ENCODE results near the gene SHH.

SHH gene

DNA sequence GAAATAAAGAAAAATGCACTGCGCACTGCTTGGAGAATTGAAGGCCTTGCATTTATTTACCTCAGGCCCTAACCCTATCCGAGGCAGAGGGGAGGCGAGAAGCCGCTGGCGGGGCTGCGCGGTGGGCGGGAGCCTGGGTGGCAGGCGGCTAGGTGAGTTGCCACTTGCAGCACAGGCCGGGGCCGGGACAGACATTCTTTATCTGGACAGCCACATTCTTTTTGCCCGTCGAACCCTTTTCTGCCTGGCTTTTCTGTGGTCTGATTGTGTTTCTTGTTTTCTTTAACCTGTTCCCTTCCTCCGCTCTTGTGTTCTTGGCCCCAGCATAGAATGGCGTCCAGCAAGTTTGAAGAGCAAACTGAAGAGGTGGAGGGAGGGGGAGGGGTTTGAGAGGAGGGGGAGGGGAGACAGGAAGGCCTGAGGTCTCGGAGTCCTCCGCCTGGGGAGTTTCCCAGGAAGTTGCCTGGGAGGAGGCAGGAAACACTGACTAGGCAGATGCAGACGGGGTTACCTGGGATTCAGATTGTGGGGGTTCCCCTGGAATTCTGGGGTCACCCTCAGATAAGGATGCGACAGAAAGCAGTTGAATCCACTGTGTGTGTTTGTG, 5.1 kb downstream of the SHH start:
- DNase-seq (ENCODE audit: low read depth in 3 of 3, low spot score in 1 of 3), result no peak

DNA sequence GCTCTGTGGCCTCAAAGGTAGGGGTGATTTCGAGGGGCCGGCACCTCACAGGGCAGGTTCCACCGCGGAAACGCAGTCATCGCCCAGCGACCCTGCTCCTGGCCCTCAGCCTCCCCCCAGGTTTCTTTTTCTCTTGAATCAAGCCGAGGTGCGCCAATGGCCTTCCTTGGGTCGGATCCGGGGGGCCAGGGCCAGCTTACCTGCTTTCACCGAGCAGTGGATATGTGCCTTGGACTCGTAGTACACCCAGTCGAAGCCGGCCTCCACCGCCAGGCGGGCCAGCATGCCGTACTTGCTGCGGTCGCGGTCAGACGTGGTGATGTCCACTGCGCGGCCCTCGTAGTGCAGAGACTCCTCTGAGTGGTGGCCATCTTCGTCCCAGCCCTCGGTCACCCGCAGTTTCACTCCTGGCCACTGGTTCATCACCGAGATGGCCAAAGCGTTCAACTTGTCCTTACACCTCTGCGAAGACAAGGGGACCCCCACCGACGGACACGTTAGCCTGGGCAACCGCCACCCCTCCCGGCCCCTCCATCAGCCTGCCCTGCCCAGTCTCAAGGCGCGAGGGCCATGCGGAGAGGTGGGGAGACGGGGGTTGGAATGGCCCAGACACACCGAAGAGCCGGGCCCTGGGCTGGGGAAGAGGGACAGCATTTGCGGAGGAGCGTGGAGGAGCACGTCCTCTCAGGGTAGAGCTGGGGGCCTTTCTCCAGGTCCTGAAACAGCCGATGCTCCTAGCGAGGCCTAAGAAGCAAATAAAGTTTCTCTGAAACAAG, 6.0 kb downstream of the SHH start:
- no peak for DNase-seq (ENCODE audit: low read depth in 3 of 3, low spot score in 1 of 3)

DNA sequence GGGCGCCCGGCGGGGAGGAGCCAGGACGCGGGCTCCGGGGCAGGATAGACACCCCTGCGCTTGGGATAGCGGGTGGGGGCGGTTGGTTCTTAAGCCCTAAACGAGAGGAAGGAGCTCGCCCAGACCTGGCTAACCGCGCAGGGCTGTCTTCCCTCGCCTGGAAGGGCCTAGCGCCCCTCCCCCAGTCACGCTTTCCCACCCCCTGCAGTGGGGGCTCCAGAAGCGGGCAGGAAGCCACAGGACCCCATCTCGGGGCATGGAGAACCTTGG, 6.5 kb downstream of the SHH start:
- no peak for DNase-seq (ENCODE audit: low read depth in 3 of 3, low spot score in 1 of 3)

DNA sequence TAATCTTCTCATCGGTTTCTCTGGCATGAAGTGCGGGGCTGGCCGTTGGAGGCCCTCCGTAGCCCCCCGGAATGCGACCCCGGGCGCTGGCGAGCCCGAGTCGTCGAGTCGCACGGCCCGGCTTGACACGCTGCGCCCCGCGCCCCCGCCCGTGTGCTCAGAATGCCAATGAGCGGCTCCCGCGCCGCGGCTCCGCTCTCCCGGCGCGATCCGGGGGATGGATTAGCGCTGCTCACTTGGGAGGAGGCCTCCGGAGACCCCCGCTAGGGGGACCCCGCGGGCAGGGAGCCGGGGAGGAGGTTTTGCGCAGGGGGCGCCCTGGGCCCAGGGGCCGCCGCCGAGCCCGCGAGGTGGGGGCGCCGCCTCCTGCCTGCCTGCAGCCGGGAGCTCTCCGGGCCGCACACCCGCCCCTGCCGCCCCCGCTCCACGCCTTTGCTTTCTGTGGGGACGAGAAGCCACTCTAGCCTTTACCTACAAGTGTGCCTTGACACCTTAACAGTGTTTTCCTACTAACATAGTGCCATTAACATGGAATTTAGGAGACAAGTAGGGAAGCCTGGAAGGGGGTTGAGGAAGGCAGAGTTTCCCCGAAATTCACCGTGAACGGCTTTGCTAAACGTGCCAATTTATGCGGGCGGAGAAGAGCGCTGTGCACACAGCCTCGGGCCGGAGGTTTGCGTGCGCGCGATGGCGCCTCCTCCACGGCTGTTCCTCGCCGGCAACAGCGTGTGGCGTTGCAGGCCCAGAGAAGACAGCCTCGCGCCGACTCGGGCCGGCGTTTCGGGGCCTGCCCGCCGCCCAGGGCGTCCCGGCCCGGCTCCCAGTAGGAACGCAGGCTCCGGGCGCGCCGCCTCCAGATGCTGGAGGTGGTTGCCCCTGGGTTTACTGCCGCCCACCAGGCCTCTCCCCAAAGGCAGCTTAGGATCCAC, 7.1 kb downstream of the SHH start:
- peak in 1 of 3 donors; percentile 52 for DNase-seq (ENCODE audit: low read depth in 3 of 3, low spot score in 1 of 3)

DNA sequence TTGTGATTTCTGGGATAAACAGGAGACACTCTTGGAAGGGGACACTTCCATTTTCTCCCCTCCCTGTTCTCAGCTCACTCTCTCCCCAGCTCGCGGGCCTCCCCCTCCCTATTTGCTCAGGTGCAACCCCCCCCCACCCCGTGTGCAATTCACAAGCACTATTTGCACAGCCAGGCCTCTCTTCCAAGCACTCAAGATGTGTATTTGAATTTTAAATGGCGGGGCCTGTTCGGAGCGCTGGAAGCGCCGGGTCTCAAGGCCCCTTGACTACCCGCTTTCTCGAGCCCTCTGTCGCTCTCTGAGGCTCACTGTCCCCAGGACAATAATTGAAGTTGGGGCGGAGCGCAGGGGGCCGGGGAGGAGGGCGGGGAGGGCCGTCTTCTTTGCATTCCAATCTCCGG, 7.8 kb downstream of the SHH start:
- no peak for DNase-seq (ENCODE audit: low read depth in 3 of 3, low spot score in 1 of 3)

DNA sequence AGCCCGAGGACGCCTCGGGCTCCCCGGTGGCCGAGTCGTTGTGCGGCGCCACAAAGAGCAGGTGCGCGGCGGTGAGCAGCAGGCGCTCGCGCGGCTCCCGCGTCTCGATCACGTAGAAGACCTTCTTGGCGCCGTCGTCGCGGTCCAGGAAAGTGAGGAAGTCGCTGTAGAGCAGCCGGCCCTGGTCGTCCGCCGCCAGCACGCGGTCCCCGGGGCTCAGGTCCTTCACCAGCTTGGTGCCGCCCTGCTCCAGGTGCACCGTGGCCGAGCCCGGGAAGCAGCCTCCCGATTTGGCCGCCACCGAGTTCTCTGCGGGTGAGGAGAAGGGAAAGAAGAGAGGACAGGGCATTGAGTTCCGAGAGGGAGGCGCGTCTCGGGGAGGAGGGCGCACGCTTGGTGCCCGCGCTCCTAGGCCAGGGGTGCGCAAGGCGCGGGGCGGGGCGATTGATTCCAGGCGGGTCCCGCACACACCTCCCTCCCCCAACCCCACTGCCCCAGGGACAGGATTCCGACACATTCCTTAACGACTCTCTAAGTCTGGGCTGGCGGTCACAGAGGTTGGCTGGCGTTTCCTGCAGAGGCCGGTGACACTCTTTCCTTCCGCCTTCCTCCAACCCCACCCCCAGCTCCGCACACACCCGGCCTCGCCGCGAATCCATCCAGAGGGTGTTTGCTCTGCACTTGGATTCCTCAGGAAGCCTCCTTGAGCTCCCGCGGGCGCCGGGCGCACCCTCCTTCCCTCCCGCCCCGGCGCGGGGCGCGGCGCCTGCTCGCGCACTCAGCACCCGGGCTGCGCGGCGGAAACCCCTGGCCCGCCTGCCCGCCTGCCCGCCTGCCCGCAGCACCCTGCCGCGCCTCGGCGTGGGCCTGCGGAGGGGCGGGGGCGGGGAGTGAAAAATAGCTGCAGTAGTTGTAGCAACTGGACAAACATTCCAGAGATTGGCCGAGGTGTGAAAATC, 8.6 kb downstream of the SHH start:
- no peak for DNase-seq (ENCODE audit: low read depth in 3 of 3, low spot score in 1 of 3)

DNA sequence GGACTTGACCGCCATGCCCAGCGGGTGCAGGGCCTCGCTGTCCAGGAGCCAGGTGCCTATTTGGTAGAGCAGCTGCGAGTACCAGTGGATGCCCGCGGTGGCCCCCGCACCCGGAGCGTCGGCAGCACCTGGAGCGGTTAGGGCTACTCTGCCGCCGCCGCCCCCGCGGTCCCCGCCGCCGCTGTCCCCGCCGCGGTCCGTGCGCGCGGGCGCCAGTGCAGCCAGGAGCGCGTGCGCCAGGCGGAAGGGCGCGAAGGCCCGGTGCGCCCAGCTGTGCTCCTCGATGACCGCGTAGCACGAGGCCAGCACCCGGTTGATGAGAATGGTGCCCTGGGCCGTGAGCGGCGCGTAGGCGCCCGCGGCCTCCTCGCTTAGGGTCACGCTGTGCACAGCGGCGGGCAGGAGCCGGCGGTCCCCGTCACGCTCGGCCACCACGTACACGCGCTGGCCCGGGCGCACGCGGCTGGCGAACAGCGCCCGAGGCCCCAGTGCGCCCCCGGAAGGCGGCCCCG, 9.3 kb downstream of the SHH start:
- no peak for DNase-seq (ENCODE audit: low read depth in 3 of 3, low spot score in 1 of 3)

DNA sequence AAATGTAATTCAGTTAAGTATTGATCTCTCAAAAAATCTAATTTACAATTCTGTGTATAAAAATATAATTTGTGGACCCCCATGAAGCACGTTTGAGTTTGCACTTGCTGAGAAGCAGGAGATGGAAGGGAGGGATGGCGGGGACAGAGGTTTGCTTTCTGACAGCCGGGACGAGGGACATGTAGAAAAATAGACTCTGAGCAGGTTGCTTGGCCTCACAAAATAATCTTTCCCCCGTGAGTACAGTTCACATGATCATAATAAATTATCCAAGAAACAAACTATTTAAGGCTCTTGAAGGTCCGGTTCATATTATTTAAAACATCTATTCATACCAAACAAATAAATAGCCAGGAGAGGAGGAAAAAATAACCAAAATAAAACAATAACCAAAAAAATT, 10.0 kb downstream of the SHH start:
- no peak for DNase-seq (ENCODE audit: low read depth in 3 of 3, low spot score in 1 of 3)

DNA sequence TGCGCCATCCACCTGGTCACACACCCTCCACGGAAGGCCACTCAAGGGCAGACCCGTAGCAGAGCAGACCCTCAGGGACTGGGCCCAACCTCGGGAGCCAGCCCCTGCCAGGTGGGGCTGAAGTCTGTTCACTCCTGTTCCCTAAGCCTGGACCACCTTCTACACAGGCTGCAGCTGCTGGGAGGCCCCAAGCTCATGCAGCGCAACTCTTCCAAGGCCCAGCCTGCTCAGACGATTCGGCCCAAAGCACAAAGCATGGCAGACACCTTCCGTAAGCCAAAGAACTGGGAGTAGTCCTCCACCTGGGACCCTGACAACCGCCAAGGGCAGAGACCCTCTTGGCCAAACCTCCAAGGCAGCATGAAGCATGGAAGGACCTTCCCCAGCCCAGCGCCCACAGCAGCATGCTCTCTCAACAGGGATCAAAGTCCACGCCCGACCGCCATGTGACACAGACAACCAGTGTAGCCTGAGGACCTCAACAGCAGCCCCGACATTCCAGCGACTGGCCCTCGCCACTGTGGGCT, 11.5 kb downstream of the SHH start:
- no peak for DNase-seq (ENCODE audit: low read depth in 3 of 3, low spot score in 1 of 3)

DNA sequence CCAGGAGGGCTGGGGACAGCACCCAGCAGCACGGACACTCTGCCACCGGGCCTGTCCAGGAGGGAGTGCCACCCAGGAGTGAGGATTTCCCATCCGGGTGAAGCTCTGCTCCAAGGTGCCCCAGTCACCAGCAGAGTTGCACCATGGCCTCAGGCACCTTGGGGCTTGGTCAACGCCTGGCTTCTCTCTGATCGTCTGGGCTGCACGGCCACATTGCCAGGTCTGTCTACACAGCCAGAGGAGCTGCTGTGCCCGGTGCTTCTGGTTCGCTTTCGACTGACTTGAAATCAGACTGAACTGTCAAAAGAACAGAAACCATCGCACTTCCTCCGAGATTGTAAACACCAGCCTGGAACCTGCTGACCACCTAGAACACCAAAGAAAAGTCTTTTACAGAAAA, 12.0 kb downstream of the SHH start:
- no peak for DNase-seq (ENCODE audit: low read depth in 3 of 3, low spot score in 1 of 3)

DNA sequence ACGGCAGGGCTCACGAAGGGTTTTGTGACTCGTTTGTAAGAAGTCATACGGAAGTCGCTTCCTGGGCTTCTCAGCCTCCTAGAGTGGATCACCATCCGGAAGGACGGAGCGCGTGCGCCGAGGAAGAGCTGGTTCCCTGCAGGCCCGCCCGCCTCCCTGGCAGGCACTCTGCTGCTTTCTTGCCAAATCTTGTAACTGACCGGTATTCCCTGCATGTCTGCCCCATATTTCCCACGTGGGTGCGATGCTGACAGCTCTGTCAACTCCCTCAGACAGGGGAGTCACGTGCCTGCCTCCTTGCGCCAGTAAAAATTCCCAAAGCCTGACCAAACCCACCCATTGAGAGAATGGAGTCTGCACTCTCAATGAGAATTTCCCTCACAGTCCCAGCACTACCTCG, 12.7 kb downstream of the SHH start:
- DNase-seq (ENCODE audit: low read depth in 3 of 3, low spot score in 1 of 3), result no peak

DNA sequence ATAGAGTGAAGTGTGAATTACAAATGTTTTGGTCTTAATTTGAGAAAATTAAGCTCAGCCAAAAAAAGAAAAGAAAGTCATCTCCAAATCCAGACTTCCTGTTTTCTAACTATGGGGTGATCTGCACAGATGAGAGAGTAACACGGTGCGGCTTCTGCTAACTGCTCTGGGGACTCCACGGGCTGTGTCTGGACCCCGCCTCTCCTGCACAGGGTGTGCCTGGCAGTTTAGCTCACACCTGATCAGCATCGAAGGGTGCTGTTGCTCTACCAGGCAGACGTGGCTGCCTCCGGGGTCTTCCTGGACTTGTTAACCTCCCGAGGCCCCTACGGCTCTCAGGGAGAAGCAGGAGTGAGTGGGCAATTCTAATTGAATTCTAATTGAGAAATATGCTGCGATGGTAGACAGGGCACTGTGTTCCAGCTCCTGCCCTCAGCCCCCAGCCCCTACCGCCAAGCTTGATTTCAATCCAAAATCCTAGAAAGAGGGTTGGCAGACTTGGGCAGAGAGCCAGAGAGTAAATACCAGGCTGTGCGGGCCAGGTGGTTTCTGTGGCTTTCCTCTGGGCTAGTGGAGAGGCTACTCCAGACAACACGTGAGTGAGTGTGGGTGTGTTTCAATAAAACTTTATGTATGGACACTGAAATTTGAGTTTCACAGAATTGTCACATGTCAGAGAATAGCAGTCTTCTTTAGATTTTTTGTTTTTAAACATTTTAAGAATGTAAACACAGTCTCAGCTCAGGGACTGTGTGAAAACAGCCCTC, 13.4 kb downstream of the SHH start:
- no peak for DNase-seq (ENCODE audit: low read depth in 3 of 3, low spot score in 1 of 3)

DNA sequence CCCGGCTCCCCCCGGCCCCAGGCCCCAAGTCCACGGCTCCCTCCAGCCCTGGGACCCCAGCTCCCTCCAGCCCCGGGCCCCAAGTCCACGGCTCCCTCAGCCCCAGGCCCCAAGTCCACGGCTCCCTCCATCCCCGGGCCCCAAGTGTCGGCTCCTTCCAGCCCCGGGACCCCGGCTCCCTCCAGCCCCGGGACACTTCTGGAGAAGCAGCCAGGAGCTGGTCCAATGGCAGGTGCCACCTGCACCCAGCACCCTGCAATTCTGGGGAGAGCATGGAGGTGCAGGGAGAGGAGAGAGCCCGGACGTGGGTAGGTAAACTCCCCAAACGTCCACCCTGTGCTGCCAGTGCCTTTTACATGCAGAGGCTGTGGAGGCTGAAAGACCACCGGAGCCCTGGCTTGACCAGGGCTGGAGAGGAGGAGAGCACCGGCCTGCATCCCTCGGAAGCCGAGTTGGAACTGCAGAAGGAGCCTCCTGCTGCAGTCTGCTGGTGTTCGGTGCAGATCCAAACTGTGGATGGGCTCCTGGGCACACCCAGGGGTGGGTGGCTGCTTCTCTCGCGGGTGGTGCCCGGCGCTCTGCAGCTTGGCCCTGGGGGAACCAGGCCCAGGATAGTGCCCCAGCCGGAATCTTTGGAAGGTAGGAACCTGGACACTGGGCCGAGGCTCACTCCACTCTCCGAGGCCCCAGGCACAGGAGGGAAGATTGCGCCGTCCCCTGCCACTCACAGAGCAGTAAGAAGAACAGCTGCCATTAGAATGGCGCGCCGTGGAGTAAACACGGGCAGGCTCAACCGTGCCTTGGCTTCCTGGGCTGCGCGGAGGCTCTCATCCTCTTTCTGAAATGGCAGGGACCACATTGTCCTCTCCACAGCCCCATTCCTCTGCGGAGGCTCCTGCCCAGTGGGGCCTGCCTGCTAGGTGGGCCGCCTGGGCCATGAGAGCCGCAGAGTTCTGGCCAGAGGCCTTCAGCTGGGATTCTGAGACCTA, 14.7 kb downstream of the SHH start:
- no peak for DNase-seq (ENCODE audit: low read depth in 3 of 3, low spot score in 1 of 3)

DNA sequence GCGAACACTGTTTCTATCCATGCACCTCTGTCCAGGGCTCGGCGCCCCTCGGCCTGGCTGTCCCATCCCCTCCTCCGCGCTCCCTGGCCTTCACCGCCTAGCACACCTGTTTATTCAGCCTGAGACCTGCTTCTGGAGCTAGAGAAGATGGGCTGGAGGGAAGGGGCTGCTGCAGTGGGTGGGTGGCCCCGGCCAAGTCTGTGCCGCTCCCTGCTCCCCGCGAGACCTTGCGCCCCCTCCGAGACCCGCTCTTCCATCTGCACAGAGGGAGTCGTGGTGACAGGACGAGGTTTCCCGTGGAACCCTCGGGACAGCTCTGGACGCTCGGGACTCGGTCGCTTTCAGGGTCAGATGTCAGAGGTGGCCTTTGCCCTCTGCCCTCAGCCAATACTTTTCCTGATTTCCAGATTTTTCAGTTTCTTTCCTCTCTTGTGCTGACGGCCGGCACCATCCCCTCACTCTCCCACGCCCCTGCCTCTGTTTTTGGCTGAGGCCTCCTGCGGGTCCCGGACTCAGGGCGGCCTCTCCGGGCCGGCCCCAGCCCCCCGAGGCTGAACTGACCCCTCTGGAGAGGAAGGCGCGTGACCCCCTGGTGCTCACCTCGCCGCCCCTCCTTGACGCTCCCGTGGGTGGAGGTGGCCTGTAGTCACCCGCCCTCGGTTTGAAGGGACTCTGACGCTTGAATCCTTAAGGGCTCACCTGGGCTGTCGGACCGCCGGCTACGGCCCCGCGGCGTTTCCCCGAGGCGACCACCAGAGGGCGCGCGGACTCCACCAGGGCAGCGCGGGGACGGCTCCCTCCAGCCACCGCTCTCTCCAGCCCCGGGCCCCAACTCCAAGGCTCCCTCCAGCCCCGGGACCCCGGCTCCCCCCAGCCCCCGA, 15.6 kb downstream of the SHH start:
- DNase-seq (ENCODE audit: low read depth in 3 of 3, low spot score in 1 of 3), result peak in 2 of 3 donors; percentile 31 to 68

DNA sequence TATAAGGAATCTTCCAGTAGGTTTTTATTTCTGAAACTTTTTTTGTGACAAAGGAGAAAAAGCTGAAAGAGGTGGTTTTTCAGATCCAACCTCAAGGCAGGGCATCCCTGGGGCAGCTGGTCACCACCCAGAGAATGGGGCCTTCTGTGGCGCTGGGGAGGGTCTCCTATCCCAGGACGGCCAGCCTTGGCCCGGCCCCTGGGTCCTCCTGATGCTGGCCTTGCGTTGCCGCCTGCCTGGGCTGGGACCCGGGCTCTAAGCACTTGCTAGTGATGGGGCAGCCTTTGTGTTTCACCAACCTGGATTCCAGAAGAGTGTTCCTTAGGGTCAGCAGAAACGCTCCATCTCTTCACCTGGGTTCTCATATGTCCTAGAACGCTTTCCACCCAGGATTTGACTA, 16.3 kb downstream of the SHH start:
- no peak for DNase-seq (ENCODE audit: low read depth in 3 of 3, low spot score in 1 of 3)

DNA sequence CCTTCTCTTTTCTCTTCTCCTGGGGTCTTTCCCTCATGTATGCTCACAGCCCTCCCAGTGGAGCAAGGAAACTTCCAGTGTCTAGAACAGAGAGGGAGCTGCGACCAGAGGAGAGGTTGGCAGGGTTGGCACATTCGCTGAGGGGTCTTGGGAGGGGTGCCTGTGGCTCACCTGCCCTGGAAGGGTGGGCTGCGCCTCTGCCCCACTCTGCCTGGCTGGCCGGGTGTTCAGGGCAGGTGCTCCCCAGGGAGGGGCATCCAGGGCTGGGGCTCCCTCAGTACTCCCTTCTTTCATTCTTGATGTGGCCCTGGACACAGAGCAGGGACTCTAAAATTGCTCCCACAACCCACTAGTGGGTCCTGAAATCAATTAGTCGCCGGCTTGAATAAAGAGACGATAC, 16.9 kb downstream of the SHH start:
- DNase-seq (ENCODE audit: low read depth in 3 of 3, low spot score in 1 of 3), result no peak

DNA sequence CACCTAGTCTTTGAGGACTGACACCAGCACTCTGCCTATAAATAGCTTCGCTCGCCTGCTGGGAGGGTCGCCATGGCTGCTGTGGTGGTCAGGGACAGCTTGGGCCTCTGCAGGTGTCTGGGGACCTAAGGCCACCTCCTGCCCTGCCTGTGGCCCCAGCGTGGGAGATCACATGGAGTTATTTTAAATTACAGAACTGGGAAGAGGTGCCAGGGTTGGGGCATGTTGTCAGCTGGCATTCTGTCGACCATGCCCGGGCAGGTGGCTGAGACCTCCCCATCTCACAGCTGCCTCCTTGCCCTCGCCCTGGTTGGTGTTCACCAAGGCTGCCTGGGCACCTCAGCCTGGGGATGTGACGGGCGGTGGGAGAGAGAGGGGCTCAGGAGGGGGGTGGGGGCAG, 18.1 kb downstream of the SHH start:
- DNase-seq (ENCODE audit: low read depth in 3 of 3, low spot score in 1 of 3), result no peak

DNA sequence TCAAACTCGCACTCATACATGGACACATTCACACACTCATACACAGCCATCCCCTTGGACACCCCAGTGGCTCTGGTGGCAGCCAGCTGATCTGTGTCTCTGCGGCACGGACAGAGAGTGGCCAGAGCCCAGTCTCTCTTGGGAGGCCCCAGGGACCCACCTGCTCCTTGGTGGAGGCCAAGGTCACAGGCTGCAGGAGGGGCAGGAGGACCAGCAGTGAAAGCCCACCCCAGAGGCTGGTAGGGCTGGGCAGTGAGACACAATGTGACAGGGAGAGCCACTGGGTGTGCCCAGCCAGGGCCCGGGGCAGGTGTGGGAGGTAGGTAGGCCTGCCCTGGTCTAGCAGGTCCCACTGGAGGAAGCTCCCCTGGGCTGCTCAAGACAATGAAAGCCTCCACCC, 18.5 kb downstream of the SHH start:
- DNase-seq (ENCODE audit: low read depth in 3 of 3, low spot score in 1 of 3), result no peak

Data from stimulated activated CD4-positive, alpha-beta T cell treated with anti-CD3 and anti-CD28 coated beads, TNF-alpha, amount 100 ng/mL, for 1 hour (primary cell).